HCT116 (cell line): ENCODE data around the gene XPC. TPM values are rescaled to one million over a fixed set of nuclear protein-coding genes. Genes with fewer than 3 reads are reported as not detected.
A peak's percentile ranks its signal among the peaks of the same experiment; 100 is the strongest.

Source experiments
- ATAC-seq: fragments of 200-7000 bp; cut with Tn5 transposase; 2 replicates; pipeline ENCODE4 v1.9.1; 2020; ENCODE audit warnings: mild to moderate bottlenecking, moderate library complexity
- BruUV-seq: library from RNA; stranded (reverse); fragments of 400-500 nt; replicated peaks from 2 replicates; lab custom pipeline; 2021; lab: Mats Ljungman, UMichigan
- CTCF ChIA-PET: fragments of 300-600 bp; sonication (Branson Sonifier 250); formaldehyde crosslinking; loops from one replicate; lab custom pipeline; 2021; ENCODE audit warnings: antibody characterized with exemption; lab: Charles Lee
- POLR2A ChIA-PET: fragments of 300-600, 350-600 bp; sonication (Branson Sonifier 250); formaldehyde crosslinking; loops from one replicate; lab custom pipeline; 2021; ENCODE audit warnings: antibody characterized with exemption; lab: Charles Lee
- RAD21 ChIA-PET, 2 experiments: fragments of 300-600 bp; sonication (Branson Sonifier 250); formaldehyde crosslinking; loops; one replicate each; lab custom pipeline; 2023; ENCODE audit warnings: low total read pairs in 2 of 2; ENCODE audit not compliant: uncharacterized antibody in 2 of 2, unreplicated experiment in 2 of 2, low non-redundant PET in 1 of 2; lab: Charles Lee
- DNase-seq: peaks from one replicate; pipeline ENCODE4 v3.0.0-alpha.2; 2010; ENCODE audit warnings: low read depth, low spot score
- H2AFZ ChIP-seq: fragments of 200-600 bp; shearing (Covaris generic), sonication (generic); 2 replicates; pipeline ENCODE4 v1.6.1; 2017; ENCODE audit warnings: low read depth, mixed run types, mixed read lengths, antibody characterized with exemption, low read length; ENCODE audit not compliant: poor library complexity, severe bottlenecking
- H3K27ac ChIP-seq: 2 replicates; pipeline ENCODE4 v1.5.1; 2012; ENCODE audit warnings: low read depth, low read length
- H3K27me3 ChIP-seq: fragments of 200-600 bp; sonication (generic); 2 replicates; pipeline ENCODE4 v1.6.1; 2016; ENCODE audit warnings: mixed run types, low read length, mixed read lengths; ENCODE audit not compliant: insufficient read depth
- H3K36me3 ChIP-seq, 2 experiments: fragments of 200-500 bp in 1 of 2; fragments of 200-600 bp in 1 of 2; sonication (Bioruptor generic) in 1 of 2; sonication (generic) in 1 of 2; 2 replicates each; pipeline versions ENCODE4 v1.5.1 to v1.6.1; 2014 to 2016; ENCODE audit warnings: low read length in 2 of 2, inconsistent platforms in 1 of 2, mixed read lengths in 1 of 2, mixed run types in 1 of 2; ENCODE audit not compliant: insufficient read depth in 2 of 2, control insufficient read depth in 1 of 2
- H3K4me1 ChIP-seq, 2 experiments: fragments of 200-600 bp in 1 of 2; sonication (generic) in 1 of 2; 2 replicates each; pipeline versions ENCODE4 v1.5.1 to v1.6.1; 2012 to 2017; ENCODE audit warnings: low read length in 2 of 2, inconsistent platforms in 1 of 2, mild to moderate bottlenecking in 1 of 2, mixed read lengths in 1 of 2, mixed run types in 1 of 2, moderate library complexity in 1 of 2; ENCODE audit not compliant: insufficient read depth in 2 of 2, control insufficient read depth in 1 of 2
- H3K4me2 ChIP-seq: fragments of 200-600 bp; sonication (generic); 2 replicates; pipeline ENCODE4 v1.6.1; 2017; ENCODE audit warnings: mixed run types, low read length, mixed read lengths
- H3K4me3 ChIP-seq, 2 experiments: fragments of 200-600 bp in 1 of 2; sonication (generic) in 1 of 2; replicated peaks in 1 of 2; 2 replicates each; pipeline ENCODE4 v1.5.1; 2011 to 2016; ENCODE audit warnings: low read length in 2 of 2, control low read depth in 1 of 2, low read depth in 1 of 2, mild to moderate bottlenecking in 1 of 2, mixed read lengths in 1 of 2, mixed run types in 1 of 2
- H3K79me2 ChIP-seq: fragments of 200-600 bp; sonication (generic); 2 replicates; pipeline ENCODE4 v1.6.1; 2017; ENCODE audit warnings: mild to moderate bottlenecking, mixed run types, low read length, moderate library complexity, mixed read lengths; ENCODE audit not compliant: insufficient read depth
- H3K9ac ChIP-seq: fragments of 200-600 bp; sonication (generic); 2 replicates; pipeline ENCODE4 v1.6.1; 2016; ENCODE audit warnings: low read length, mixed read lengths
- H3K9me2 ChIP-seq: fragments of 200-600 bp; sonication (generic), shearing (Covaris generic); 2 replicates; pipeline ENCODE4 v1.6.1; 2017; ENCODE audit warnings: mixed run types, mild to moderate bottlenecking, moderate library complexity; ENCODE audit not compliant: insufficient read depth
- H3K9me3 ChIP-seq, 2 experiments: fragments of 200-500 bp in 1 of 2; fragments of 200-600 bp in 1 of 2; sonication (Bioruptor generic) in 1 of 2; sonication (generic) in 1 of 2; 2 replicates each; pipeline ENCODE4 v1.6.1; 2014 to 2017; ENCODE audit warnings: low read length in 2 of 2, mixed read lengths in 2 of 2, inconsistent platforms in 1 of 2, low read depth in 1 of 2, mild to moderate bottlenecking in 1 of 2, mixed run types in 1 of 2, moderate library complexity in 1 of 2; ENCODE audit not compliant: control insufficient read depth in 1 of 2, insufficient read depth in 1 of 2
- H4K20me1 ChIP-seq: fragments of 200-600 bp; sonication (generic), shearing (Covaris generic); 2 replicates; pipeline ENCODE4 v1.6.1; 2017; ENCODE audit warnings: mixed run types, mild to moderate bottlenecking, moderate library complexity; ENCODE audit not compliant: insufficient read depth
- CBX3 ChIP-seq: IDR thresholded peaks from 2 replicates; pipeline ENCODE4 v1.6.1; 2012; ENCODE audit warnings: low read depth
- POLR2A ChIP-seq: IDR thresholded peaks from 2 replicates; pipeline ENCODE4 v1.7.0; 2011; ENCODE audit warnings: borderline replicate concordance; ENCODE audit not compliant: insufficient read depth, insufficient read length; ENCODE audit errors: extremely low read depth
- SP1 ChIP-seq: IDR thresholded peaks from 2 replicates; pipeline ENCODE4 v1.6.1; 2012; ENCODE audit warnings: low read depth
- SRF ChIP-seq: IDR thresholded peaks from 2 replicates; pipeline ENCODE4 v1.6.1; 2012; ENCODE audit warnings: low read depth
- ZFX ChIP-seq: fragments of 450-650 bp; IDR thresholded peaks from 2 replicates; pipeline ENCODE4 v1.6.1; 2017
- intact Hi-C: fragments of 100-400 bp; cut with micrococcal nuclease; formaldehyde crosslinking; loops from 2 replicates; pipeline ENCODE4 v1.10.0; 2022
- total RNA-seq: library from RNA; stranded (reverse); gene quantifications from one replicate; pipeline ENCODE4 v1.2.1, GENCODE V29; 2021; ENCODE audit not compliant: unreplicated experiment
- TF ChIP-seq, protein P1 (sequence below), 3 experiments: fragments of 200-600 bp in 1 of 3; sonication (generic) in 1 of 3; IDR thresholded peaks in 2 of 3; conservative IDR thresholded peaks in 1 of 3; 2 replicates each; pipeline ENCODE4 v1.5.1; 2012 to 2017; ENCODE audit warnings: low read depth in 2 of 3, low read length in 2 of 3, antibody characterized with exemption in 1 of 3, borderline replicate concordance in 1 of 3, control low read depth in 1 of 3, mild to moderate bottlenecking in 1 of 3, mixed read lengths in 1 of 3, mixed run types in 1 of 3, moderate library complexity in 1 of 3; ENCODE audit not compliant: insufficient read depth in 1 of 3

Gene XPC
- total RNA-seq, 1 experiment from 2014 or later = 29.5 TPM

DNA sequence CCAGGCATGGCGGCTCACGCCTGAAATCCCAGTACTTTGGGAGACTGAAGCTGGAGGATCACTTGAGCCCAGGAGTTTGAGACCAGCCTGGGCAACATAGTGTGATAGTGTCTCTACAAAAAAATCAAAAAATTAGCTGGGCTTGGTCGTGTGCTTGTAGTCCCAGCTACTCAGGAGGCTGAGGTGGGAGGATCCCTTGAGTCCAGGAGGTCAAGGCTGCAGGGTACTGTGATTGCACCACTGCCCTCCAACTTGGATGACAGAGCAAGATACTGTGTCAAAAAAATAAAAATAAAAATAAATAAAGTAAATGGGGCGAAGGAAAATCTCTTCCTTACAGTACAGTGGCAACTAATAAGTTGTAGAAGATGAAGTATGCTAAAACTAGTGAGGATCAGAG lies 29.8 kb upstream of the XPC start (continued):
- no peak for TF ChIP-seq CBX3
- TF ChIP-seq ZFX = no peak
- TF ChIP-seq, all 23 proteins: peak for 0

DNA sequence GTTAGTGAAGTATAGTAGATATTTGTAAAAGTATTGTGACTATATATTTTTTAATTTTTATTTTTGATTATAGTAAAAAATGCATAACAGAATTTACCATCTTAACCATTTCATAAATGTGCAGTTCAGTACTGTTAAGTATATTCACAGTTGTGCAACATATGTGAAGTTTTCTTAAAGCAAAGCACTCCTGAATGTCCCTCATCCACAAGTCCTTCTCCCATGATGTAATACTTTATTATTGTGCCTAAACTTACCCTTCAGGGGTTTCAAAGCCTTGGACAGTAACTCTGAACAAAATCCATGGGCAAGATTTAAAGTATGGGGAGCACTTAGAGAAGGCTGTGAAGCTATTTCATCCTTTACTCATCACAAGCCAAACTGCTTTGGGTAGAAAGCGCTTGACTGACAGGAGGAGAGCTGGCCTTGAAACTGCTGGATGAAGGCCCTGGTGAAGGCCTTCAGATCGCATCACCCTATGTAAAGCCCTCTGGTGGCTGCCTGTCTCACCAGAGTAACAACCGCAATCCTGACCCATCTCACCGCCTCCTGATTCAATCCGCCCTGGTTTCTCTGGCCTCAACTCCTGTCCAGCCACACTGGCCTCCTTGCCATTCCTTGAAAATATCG lies 28.3 kb upstream of the XPC start:
- DNase-seq = no peak
- intact Hi-C loops = loop anchor here (10.0 kb wide), 1 partner anchor 718 kb away; no protein-coding TSS in a partner anchor
- ATAC-seq = peak; percentile 43; the same call in 1 of the 2 replicates
- Histone ChIP-seq H3K4me3 (no peak overlapping the region), H3K4me2 (no peak overlapping the region), H3K4me1 (no peaks in the 10 kb centered on the region), H3K9me3 (no peaks in the 10 kb centered on the region), H2AFZ (no peak overlapping the region), H3K27ac (no peak overlapping the region), H3K36me3 (no peaks in the 10 kb centered on the region), H3K27me3 (no peaks in the 10 kb centered on the region), H3K79me2 (no peaks in the 10 kb centered on the region), H3K9me2 (no peaks in the 10 kb centered on the region), H4K20me1 (no peaks in the 10 kb centered on the region), H3K9ac (no peak overlapping the region)
- no TSS peak for BruUV-seq
- ChIA-PET POLR2A (no interaction called here), RAD21 (no interaction called here), CTCF (interaction anchor here (0.8 to 1.9 kb wide), 2 partner anchors 255 to 310 kb away, joined by 3 to 4 read pairs; no protein-coding TSS in a partner anchor)
- TF ChIP-seq POLR2A (no peak), SRF (no peak), SP1 (no peak), CBX3 (no peak)
- TF ChIP-seq, protein P1, sequence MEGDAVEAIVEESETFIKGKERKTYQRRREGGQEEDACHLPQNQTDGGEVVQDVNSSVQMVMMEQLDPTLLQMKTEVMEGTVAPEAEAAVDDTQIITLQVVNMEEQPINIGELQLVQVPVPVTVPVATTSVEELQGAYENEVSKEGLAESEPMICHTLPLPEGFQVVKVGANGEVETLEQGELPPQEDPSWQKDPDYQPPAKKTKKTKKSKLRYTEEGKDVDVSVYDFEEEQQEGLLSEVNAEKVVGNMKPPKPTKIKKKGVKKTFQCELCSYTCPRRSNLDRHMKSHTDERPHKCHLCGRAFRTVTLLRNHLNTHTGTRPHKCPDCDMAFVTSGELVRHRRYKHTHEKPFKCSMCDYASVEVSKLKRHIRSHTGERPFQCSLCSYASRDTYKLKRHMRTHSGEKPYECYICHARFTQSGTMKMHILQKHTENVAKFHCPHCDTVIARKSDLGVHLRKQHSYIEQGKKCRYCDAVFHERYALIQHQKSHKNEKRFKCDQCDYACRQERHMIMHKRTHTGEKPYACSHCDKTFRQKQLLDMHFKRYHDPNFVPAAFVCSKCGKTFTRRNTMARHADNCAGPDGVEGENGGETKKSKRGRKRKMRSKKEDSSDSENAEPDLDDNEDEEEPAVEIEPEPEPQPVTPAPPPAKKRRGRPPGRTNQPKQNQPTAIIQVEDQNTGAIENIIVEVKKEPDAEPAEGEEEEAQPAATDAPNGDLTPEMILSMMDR (IDR thresholded peaks at IDR 0.05 in 2 of 3, conservative IDR thresholded peaks at IDR 0.05 in 1 of 3; ENCODE audit: borderline replicate concordance in 1 of 3, insufficient read depth in 1 of 3, low read depth in 2 of 3, low read length in 2 of 3) = peak in 1 of 3 experiments; percentile 18; a peak in 1 of 6 replicates
